NCI-H774 (cell line): ENCODE results near the gene PELI3.

Experiments used
- DNase-seq: peaks from one replicate; lab custom pipeline; 2025; lab: John Stamatoyannopoulos, UW

Gene PELI3

GRCh38 chr11:66505276-66505816 lies 38.6 kb downstream of the PELI3 start:
- DNase-seq = no peak

- DNase-seq = no peak
These were observed 42.4 kb downstream of the PELI3 start for GRCh38 chr11:66509131-66509561.

GRCh38 chr11:66510271-66510989 lies 43.7 kb downstream of the PELI3 start, which contains the start of gene BBS1:
TSS of gene BBS1 (plus strand) at chr11:66510635. CDS start at chr11:66510660, 25 bp downstream.
- DNase-seq = peak; percentile 72

- DNase-seq = no peak
These were observed 44.3 kb downstream of the PELI3 start for GRCh38 chr11:66510990-66511339.

- DNase-seq = no peak
These were observed 56.9 kb downstream of the PELI3 start for GRCh38 chr11:66523611-66524010.

- no peak for DNase-seq
These were observed 57.8 kb downstream of the PELI3 start for GRCh38 chr11:66524304-66525040.
